ENCODE data around the gene PLPPR3.
A peak's percentile ranks its signal among the peaks of the same experiment; 100 is the strongest.
"Not testable (repeated sequence)": the region's sequence is repeated elsewhere in the genome, so short reads cannot be mapped to it uniquely, and the experiment has no call there.

Gene PLPPR3

DNA sequence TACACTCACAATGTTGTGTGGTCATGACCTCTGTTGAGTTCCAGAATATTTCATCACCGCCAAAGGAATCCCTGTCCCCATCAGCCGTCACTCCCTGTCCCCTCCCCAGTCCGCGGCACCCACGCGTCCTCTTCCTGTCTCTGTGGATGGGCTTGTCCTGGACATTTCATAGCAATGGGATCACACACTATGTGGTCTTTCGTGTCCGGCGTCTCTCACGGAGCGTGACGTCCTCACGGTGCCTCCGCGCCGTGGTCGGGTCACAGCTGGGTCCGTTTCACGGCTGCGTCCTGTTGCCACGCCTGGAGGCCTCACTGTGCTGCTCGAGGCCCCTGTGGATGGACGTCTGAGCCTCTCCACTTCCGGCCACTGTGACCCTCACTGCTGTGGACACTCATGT, 12.5 kb upstream of the PLPPR3 start:
- no peak for DNase-seq
- intact Hi-C loops (cut with DNase I) = no loop called here

DNA sequence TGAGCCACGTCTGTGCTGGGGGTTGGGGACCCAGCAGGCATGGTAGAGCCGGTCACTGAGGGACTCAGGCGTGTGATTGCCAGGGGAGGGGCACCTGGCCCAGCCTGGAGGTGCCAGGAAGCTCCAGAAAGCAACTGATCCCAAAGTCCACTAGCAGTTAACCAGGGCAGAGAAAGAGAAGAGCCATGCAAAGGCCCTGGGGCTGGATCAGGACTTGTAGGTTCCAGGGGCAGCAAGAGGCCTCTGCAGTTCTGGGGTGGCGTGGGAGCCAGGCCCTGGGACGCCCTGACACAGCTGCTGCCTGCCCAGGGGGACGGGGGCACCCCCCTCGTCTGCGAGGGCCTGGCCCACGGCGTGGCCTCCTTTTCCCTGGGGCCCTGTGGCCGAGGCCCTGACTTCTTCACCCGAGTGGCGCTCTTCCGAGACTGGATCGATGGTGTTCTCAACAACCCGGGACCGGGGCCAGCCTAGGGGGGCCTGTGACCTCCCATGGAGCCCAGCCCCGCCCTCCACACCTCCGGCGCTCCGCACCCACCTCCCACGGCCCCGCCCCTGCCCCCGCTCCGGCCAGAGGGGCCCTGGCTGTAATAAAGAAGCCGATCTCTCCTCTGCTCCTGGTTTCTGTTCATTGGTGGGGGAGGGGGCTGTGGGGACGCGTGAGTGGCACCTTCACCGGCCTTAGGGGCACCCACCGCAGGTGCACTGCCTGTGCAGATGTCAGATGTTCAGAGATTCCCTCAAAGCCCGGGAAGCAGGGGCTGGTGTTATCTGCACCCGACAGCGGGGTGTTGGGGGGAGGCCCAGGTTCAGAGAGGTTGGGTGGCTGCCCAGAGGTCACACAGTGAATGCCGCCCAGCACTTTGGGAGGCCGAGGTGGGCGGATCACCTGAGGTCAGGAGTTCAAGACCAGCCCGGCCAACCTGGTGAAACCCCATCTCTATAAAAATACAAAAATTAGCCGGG, 9.9 kb upstream of the PLPPR3 start:
- no peak for DNase-seq
- intact Hi-C loops (cut with DNase I) = no loop called here

- DNase-seq = no peak
- intact Hi-C loops (cut with DNase I) = no loop called here
These were observed 7.5 kb upstream of the PLPPR3 start for GRCh38 chr19:829129-829758.

DNA sequence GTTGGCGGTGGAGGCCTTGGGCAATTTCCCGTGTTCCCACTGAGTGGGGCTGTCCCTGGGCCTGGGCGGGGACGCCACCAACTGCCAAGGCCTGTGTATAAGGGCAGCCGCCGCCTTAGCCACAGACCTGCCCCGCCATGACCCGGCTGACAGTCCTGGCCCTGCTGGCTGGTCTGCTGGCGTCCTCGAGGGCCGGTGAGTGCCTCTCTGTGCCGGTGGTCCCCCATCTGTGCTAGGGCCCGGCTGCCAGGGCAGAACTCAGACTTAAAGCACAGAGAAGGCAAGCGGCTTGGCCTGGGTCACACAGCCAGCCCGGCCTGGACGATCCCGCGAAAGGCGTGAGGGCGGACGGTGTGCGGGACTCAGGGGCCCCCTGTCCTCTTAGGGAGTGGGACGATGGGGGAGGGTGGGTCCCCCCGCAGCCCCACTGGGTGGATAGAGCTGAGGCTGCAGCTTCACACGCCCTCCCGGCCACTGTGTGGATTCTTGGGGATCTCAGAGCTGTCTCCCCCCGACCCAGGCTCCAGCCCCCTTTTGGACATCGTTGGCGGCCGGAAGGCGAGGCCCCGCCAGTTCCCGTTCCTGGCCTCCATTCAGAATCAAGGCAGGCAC, 6.1 kb upstream of the PLPPR3 start, which contains the start of gene AZU1:
AZU1 (plus strand) TSS at position 128 of the 612 bp plus-strand sequence; CDS start at position 138, 10 bp downstream.
- intact Hi-C loops (cut with DNase I) = no loop called here
- DNase-seq = no peak

DNA sequence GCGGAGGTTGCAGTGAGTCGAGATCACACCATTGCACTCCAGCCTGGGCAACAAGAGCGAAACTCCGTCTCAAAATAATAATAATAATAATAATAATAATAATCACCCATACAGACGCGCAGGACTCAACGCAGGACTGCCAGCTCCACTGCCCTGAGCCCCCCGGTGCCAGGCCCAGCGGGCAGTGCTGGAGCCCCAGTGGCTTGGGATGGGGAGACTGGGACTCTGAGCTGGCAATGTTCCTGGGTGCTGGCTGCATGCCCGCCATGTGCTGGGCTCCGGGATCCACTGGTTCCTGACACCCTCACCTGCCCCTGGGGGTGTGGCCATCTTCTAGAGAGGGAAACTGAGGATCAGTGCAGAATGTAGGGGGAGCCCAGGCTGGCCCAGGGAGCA, 5.6 kb upstream of the PLPPR3 start:
- intact Hi-C loops (cut with DNase I) = no loop called here
- DNase-seq = no peak

GRCh38 chr19:825897-826644, 4.3 kb upstream of the PLPPR3 start:
- intact Hi-C loops (cut with DNase I) = no loop called here
- DNase-seq = no peak

- no peak for DNase-seq
- intact Hi-C loops (cut with DNase I) = no loop called here
These were observed 3.1 kb upstream of the PLPPR3 start for GRCh38 chr19:824885-825284.

DNA sequence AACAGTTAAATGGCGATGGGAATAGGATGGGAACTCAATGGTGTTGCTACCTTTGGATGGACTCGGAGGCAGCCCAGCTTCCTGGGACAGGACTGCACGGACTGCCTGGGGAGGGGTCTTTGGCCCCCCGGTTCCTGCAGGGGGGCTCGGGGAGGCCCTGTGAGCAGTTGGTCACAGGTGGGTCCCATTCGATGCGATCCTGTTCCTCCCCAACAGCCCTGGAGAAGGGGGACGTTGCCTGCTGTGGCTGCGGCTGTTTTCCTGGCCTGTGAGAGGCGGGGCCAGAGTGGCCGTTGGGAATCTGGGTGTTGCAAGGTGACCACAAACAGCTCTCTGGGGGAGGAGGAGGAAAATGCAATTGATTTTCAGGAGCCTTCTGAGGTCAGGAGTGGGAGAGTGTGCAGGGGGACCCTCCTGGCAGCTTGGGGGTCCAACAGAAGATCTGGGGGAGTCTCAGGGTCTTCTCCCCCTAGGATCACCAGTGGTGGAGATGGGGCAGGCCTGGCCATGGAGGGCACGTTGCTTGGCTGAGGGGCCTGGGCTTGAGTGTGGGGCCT, 1.9 kb upstream of the PLPPR3 start:
- DNase-seq = no peak
- intact Hi-C loops (cut with DNase I) = no loop called here

- no peak for DNase-seq
- intact Hi-C loops (cut with DNase I) = no loop called here
These were observed 427 bp downstream of the PLPPR3 start for GRCh38 chr19:821231-821824.

DNA sequence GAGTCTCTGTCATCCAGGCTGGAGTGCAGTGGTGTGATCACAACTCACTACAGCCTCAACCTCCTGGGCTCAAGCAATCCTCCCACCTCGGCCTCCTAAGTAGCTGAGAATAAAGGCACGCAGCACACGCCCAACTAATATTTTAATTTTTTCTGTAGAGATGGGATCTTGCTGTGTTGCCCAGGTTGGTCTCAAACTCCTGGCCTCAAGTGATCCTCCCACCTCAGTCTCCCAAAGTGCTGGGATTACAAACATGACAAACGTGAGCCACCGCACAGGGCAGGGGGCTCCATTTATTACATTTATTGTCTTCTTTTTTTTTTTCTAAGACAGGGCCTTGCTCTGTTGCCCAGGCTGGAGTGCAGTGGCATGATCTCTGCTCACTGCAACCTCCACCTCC, 1.5 kb downstream of the PLPPR3 start:
- DNase-seq; intact Hi-C loops (cut with DNase I): not testable (repeated sequence)

- no peak for DNase-seq
- intact Hi-C loops (cut with DNase I) = no loop called here
These were observed 5.3 kb downstream of the PLPPR3 start for GRCh38 chr19:816500-816857.

DNA sequence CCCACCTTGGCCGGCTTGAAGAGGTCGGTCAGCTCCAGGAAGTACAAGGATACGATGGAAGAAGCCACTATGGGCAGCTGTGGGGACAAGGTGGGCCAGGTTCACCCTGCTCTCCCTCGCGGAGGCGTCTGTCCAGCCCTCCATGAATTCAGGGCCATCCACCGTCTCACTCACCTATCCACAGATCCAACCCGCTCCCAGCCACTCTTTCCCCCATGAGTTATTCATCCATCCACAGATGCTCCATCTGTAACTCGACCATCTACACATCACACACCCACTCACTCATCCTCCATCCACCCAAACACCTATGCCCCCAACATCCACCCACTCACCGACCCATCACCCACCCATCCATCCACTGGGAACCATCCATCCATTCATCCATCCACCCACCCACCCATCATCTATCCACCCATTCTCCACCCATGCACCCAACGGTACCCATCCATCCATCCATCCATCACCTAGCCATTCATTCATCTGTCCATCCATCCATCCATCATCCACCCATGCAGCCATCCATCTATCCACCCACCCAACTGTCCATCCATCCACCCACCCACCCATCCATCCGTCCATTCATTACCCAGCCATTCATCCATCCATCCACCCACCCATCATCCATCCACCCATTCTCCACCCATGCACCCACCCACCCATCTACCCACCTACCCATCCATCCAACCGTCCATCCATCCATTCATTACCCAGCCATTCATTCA, 5.8 kb downstream of the PLPPR3 start:
- intact Hi-C loops (cut with DNase I) = no loop called here
- no peak for DNase-seq

GRCh38 chr19:815079-815774, 6.5 kb downstream of the PLPPR3 start:
- intact Hi-C loops (cut with DNase I) = no loop called here
- no peak for DNase-seq

DNA sequence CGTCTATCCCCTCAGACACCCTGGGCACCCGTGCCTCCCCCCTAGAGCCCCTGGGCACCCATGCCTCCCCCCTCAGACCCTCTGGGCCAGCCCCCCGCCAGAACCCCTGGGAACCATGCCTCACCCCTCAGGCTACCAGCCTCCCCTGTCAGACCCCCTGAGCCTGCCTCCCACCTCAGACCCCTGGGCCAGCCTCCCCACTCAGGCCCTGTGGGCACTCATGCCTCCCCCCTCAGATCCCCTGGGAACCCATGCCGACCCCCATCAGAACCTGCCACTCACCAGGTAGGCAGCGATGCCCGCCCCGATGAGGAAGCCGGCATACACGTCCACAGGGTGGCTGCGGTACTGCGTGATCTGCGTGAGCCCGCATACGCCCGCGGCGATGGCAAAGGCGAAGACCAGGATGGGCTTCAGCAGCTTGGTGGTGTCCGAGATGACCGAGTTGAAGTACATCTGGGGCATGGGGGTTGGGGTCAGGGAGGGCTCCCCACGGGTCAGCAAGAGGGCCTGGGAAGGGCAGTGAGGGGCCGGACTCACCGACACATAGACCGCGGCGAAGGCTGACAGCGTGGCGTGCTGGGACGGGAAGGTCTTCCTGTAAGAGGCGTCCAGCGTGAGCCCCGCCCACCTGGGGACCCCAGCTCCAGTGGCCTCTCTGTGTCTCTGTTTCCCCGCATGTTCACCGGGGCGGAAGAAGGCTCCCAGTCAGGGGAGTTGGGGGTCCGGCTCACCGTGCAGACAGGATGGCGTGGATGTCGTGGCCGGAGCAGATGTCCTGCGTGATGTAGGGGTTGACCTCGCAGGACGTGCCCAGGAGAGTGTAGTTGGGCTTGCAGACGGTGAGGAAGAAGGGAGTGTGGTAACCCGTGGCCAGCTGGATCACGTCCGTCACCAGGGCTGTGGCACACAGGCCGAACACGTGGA, 7.3 kb downstream of the PLPPR3 start:
- intact Hi-C loops (cut with DNase I) = no loop called here
- no peak for DNase-seq

DNA sequence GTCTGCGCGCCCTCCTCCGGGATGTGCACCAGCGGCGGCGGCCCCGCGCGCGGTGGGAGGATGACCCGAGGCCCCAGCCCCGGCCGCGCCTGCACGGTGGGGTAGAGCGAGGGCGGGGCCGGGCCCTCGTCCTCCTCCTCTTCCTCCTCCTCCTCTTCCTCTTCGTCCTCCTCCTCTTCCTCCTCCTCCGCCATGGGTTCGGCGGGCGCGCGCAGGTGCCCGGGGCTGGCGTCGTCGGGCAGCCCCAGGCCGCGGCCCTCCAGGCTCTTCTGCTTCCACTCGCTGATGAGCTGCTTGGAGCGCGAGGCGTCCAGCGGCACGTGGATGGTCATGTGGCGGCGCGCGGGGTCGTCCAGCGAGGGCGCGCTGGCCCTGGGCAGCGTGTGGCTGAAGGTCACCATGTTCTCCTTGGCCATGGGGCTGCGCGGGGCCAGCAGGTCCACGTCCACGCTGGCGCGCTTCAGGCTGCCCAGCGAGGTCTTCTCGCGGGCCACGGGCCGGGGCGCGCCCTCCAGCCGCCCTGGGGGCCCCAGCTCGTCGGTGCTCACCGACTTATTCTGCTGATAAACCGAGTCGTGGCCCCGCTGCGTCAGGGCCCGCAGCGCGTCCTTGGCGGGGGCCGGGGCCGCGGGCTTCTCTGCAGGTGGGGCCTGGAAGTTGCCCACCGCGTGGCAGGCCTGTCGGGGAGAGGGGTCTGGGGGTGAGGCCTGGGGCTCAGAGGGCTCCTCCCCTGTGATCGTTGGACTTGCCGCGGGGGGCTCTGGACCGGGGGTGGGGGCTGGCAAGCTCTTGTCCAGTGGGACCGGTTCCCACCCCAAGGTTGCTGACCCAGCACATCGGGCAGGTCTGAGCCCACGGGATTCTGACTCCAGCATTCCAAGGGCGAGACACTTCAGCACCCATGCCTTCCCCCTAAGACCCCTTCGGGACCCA, 8.3 kb downstream of the PLPPR3 start:
- DNase-seq = peak in 1 of 42 donors; percentile 8

More for the DNA sequence above, 8.3 kb downstream of the PLPPR3 start:
- intact Hi-C loops (cut with DNase I) = no loop called here

Measured in head of caudate nucleus (tissue), 42 donors.